GM19023 (cell line): Measurements from ENCODE around the gene ERMARD.

Source experiments
- ATAC-seq: cut with Tn5 transposase; IDR thresholded peaks from one replicate; pipeline ENCODE4 v1.9.1; 2021; ENCODE audit warnings: mild to moderate bottlenecking, moderate library complexity; ENCODE audit not compliant: unreplicated experiment

ERMARD gene

GRCh38 chr6:169820358-169820757 is 68.9 kb downstream of the ERMARD start:
- ATAC-seq: no peak

DNA sequence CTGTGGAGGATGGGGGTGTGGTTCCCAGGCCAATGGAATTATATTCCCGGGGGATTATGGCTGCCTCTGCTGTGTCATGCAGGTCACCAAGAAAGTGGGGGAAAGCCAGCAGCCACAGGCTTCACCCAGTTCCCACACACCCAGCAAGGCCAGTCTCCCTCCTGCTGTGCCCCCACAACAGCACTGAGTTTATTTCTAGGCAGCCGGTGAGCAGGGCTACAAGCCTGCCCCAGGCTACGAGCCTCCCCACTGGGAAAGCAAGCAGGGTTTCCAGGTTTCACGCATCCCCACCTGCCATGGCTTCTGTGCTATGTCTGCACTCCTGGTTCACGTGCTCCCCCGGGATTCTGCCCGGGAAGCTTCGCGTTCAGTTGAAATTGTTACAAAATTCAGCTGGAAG is 72.6 kb downstream of the ERMARD start:
- ATAC-seq: no peak

GRCh38 chr6:169824848-169825557 is 73.6 kb downstream of the ERMARD start:
- ATAC-seq: no peak

GRCh38 chr6:169825558-169826225 is 74.3 kb downstream of the ERMARD start:
- ATAC-seq: no peak

DNA sequence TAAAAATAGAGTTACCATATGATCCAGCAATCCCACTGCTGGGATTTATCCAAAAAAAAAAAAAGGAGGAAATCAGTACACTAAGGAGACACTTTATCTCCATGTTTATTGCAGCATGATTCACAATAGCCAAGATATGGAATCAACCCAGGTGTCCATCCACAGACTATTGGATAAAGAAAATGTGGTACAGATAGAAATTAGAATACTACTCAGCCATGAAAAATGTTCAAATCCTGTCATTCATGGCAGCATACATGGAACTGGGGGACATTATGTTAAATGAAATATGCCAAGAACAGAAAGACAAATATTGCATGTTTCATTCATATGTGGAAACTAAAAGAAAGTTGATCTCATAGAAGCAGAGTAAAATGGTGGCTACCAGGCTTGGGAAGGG is 75.3 kb downstream of the ERMARD start:
- no peak for ATAC-seq

DNA sequence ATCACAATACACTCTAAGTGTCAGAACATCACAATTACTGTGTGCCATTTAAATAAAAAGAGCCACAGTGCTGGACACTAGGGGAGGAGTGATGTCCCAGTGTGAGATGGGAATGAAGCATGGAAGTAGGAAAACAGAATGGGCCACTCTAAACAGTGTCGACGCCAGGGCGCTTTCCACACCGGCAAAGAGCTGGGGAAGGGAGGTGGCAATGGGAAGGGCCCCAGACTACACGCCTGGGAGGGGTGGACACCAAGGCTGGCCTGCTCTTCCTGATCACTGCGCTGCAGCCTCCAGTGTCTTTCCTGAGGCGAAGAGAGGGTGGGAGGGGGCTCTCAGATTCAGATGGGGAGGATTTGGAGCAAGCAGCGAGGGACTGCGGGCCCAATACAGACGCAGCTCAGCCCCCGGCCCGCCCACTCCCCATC is 75.9 kb downstream of the ERMARD start:
- no peak for ATAC-seq

DNA sequence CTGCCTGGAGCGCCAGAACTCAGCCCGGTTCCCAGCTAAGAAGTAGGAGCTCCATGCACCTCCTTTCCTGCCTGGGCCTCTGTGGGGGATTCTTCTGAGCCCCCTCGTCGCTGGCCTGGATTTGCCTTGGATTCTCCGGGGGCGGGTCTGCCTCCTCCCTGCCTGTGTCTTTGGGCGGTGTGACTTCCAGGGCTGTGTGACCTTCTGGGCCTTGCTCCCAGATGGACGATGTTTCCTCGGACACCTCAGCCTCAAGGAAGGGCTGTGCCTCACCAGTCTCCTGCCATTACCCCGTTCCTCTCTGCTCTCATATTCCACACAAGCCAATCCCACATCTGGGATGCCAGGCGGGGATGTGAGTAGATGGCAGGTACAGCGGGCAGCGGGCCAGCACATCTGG is 76.8 kb downstream of the ERMARD start:
- no peak for ATAC-seq

- ATAC-seq: no peak
These were observed 78.4 kb downstream of the ERMARD start for GRCh38 chr6:169829786-169830185.

GRCh38 chr6:169830876-169831275 is 79.5 kb downstream of the ERMARD start:
- no peak for ATAC-seq
